Neural cell (in vitro differentiated cells): Measurements from ENCODE around the gene UBP1.

Source experiments
- CTCF ChIP-seq: fragments of 450-650 bp; IDR thresholded peaks from 2 replicates; pipeline ENCODE4 v1.5.1; 2014; ENCODE audit warnings: antibody characterized with exemption, mild to moderate bottlenecking, moderate library complexity; ENCODE audit not compliant: poor library complexity, severe bottlenecking
- EP300 ChIP-seq: fragments of 450-650 bp; conservative IDR thresholded peaks from 2 replicates; pipeline ENCODE4 v1.6.1; 2014; ENCODE audit warnings: antibody characterized with exemption, mild to moderate bottlenecking, moderate library complexity; ENCODE audit not compliant: poor library complexity, severe bottlenecking
- EZH2 ChIP-seq: fragments of 200-600, 300-800 bp; shearing (Covaris generic), sonication (generic); IDR thresholded peaks from 2 replicates; pipeline ENCODE4 v1.6.1; 2014; ENCODE audit warnings: antibody characterized with exemption, low read length, borderline replicate concordance, mild to moderate bottlenecking; ENCODE audit not compliant: insufficient read depth, poor library complexity, severe bottlenecking
- POLR2AphosphoS5 ChIP-seq: IDR thresholded peaks from 2 replicates; pipeline ENCODE4 v1.6.1; 2012
- RAD21 ChIP-seq: fragments of 450-650 bp; conservative IDR thresholded peaks from 2 replicates; pipeline ENCODE4 v1.6.1; 2014; ENCODE audit warnings: antibody characterized with exemption, mild to moderate bottlenecking, moderate library complexity
- TAF1 ChIP-seq: IDR thresholded peaks from 2 replicates; pipeline ENCODE4 v1.6.1; 2012; ENCODE audit warnings: low read depth
- TF ChIP-seq, protein P1 (sequence below): IDR thresholded peaks from 2 replicates; pipeline ENCODE4 v1.6.1; 2012; ENCODE audit warnings: borderline replicate concordance

DNA sequence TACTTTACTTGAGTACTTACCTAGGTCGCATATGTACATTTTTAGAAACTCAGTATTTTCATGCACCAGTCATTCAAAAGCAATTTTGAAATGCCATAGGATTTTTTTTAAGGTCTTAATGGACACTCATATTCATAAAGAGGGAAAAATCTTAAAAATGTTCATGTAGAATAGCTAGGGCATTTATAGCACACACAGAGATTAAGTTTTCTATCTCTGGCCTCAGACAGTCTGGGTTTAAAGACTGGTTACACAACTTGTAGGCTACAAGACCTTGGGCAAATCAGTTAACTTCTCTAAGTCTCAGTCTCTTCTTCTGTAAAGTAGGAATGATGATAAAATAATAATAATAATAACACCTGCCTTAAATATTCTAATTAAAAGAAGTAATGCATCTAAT, 48.5 kb upstream of the UBP1 start:
- TF ChIP-seq CTCF (no peak), RAD21 (no peak), EP300 (no peak), TAF1 (no peak), EZH2 (no peak), POLR2AphosphoS5 (no peak)
- TF ChIP-seq, protein P1, sequence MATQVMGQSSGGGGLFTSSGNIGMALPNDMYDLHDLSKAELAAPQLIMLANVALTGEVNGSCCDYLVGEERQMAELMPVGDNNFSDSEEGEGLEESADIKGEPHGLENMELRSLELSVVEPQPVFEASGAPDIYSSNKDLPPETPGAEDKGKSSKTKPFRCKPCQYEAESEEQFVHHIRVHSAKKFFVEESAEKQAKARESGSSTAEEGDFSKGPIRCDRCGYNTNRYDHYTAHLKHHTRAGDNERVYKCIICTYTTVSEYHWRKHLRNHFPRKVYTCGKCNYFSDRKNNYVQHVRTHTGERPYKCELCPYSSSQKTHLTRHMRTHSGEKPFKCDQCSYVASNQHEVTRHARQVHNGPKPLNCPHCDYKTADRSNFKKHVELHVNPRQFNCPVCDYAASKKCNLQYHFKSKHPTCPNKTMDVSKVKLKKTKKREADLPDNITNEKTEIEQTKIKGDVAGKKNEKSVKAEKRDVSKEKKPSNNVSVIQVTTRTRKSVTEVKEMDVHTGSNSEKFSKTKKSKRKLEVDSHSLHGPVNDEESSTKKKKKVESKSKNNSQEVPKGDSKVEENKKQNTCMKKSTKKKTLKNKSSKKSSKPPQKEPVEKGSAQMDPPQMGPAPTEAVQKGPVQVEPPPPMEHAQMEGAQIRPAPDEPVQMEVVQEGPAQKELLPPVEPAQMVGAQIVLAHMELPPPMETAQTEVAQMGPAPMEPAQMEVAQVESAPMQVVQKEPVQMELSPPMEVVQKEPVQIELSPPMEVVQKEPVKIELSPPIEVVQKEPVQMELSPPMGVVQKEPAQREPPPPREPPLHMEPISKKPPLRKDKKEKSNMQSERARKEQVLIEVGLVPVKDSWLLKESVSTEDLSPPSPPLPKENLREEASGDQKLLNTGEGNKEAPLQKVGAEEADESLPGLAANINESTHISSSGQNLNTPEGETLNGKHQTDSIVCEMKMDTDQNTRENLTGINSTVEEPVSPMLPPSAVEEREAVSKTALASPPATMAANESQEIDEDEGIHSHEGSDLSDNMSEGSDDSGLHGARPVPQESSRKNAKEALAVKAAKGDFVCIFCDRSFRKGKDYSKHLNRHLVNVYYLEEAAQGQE: no peak
